Measurements from ENCODE around the gene FAM174C. TPM values are rescaled to one million over a fixed set of nuclear protein-coding genes. Genes with fewer than 3 reads are reported as not detected.

The FAM174C gene
- total RNA-seq, 4 donors from 2014 or later = 47.2 to 69.1 (median 59.3) TPM

DNA sequence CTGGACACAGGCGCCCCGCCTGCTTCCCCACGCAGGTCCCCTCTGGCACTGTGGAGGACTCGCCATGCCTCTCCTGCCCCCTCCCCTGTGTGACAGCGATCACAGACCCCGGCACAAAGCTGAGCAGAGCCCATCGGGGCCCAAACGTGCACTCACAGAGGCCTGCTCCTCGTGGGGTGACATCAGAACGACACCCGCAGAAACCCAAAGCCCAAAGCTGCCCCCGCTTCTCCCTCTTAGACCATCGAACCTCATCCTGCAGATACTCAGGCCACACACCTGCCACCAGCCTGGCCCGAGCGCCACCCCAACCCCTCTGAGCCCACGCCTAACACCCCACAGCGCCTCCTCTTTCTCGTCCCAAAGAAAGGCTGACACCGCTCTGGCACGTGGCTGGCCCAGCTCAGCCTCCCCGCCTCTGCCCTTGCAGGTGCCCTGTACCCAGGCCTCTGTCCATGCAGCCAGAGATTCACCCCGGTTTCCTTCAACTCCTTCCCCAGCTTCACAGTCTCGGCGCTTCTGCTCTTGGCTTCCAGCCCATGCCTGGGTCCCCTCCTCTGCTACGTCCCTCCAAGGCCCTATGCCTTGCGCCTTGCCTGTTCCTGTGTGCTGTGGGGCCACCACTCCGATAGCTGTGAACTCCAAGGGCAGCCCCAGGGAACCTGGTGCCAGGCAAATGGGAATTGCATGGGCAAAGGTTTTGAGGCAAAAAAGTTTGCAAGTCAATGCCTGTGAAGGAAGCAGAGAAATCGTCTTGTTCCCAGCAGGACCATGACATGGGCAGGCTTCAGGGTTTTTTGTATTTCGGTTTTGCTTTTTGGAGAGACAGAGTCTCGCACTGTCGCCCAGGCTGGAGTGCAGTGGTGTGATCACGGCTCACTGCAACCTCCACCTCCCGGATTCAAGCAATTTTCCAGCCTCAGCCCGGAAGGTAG, 36.7 kb upstream of the FAM174C start:
- ATAC-seq (ENCODE audit: low FRiP score) (no peak), DNase-seq (ENCODE audit: low spot score) (no peak)
- TF ChIP-seq, protein P1, sequence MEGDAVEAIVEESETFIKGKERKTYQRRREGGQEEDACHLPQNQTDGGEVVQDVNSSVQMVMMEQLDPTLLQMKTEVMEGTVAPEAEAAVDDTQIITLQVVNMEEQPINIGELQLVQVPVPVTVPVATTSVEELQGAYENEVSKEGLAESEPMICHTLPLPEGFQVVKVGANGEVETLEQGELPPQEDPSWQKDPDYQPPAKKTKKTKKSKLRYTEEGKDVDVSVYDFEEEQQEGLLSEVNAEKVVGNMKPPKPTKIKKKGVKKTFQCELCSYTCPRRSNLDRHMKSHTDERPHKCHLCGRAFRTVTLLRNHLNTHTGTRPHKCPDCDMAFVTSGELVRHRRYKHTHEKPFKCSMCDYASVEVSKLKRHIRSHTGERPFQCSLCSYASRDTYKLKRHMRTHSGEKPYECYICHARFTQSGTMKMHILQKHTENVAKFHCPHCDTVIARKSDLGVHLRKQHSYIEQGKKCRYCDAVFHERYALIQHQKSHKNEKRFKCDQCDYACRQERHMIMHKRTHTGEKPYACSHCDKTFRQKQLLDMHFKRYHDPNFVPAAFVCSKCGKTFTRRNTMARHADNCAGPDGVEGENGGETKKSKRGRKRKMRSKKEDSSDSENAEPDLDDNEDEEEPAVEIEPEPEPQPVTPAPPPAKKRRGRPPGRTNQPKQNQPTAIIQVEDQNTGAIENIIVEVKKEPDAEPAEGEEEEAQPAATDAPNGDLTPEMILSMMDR (IDR thresholded peaks at IDR 0.05) = no peak

GRCh38 chr19:1239420-1239795, 35.9 kb upstream of the FAM174C start:
- TF ChIP-seq, protein P1 (IDR thresholded peaks at IDR 0.05) = no peak
- DNase-seq (ENCODE audit: low spot score) = no peak
- no peak for ATAC-seq (ENCODE audit: low FRiP score)

DNA sequence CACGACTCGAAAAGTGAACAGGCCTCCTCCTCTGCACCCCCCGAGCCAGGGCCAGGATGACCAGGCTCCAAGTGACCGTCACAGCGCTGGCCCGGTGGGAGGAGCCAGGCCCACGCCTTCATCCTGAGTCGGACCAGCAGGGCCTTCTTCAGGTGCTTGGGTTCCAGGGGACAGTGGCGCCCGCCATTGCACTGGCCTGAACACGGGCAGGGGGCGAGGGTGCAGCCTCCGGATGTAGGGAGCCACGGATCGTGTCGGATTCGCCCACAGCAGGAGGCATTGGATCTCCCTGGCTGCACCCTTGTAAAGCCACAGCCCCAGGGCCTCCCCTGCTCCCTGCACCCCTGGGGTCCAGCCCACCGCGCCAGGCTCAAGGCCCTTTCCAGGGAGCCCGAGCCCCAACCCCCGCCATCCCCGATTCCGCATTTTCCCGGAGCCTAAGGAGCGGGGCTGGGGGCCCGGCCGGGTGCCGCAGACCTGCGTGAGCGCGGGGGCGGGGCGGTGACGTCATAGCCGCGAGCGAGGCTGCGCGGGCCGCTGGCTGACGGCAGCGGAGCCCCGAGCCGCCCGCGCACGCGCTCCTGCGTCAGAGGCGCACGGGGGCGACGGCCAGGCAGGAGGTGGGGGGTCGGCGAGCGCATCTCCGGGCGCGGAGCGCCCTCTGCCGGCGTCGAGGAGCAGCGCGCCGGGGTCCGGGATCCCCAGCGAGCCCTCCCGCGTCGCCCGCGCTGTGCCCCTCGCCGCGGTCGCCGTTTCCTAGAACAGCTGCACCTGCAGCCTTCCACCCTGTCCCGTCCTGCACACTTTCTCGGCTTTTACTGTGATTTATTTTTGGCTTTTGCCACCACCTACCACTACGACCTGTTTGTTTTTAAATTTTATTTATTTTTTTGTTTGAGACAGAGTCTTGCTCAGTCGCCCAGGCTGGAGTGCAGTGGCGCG, 35.3 kb upstream of the FAM174C start:
- ATAC-seq (ENCODE audit: low FRiP score) = peak; percentile 39
- TF ChIP-seq, protein P1 (IDR thresholded peaks at IDR 0.05) = peak in 2 of 3 donors; percentile 88 to 91

GRCh38 chr19:1240925-1241324, 34.4 kb upstream of the FAM174C start:
- DNase-seq (ENCODE audit: low spot score) (no peak), ATAC-seq (ENCODE audit: low FRiP score) (no peak)
- TF ChIP-seq, protein P1 (IDR thresholded peaks at IDR 0.05) = no peak

More for the DNA sequence above, 35.3 kb upstream of the FAM174C start:
- peak; percentile 78 for DNase-seq (ENCODE audit: low spot score)

- no peak for DNase-seq (ENCODE audit: low spot score)
- peak; percentile 33 for ATAC-seq (ENCODE audit: low FRiP score)
- TF ChIP-seq, protein P1 (IDR thresholded peaks at IDR 0.05) = no peak
Observed at GRCh38 chr19:1241417-1242095, 33.8 kb upstream of the FAM174C start, which contains the start of gene ATP5F1D. ATP5F1D (plus strand) TSS chr19:1241751; CDS start chr19:1241851, 100 bp downstream.

Data from omental fat pad (tissue), 4 donors.